K562 (cell line): ENCODE data around the gene KRTAP10-4. TPM values are rescaled to one million over a fixed set of nuclear protein-coding genes. Genes with fewer than 3 reads are reported as not detected.

ENCODE experiments used
- ATAC-seq: fragments of 200-7000 bp; cut with Tn5 transposase; 3 replicates; pipeline ENCODE4 v1.9.1; 2020; ENCODE audit warnings: moderate library complexity
- BruUV-seq: library from RNA; stranded (reverse); fragments of 400-500 nt; replicated peaks from 2 replicates; lab custom pipeline; 2021; lab: Mats Ljungman, UMichigan
- CTCF ChIA-PET: fragments of 300-600 bp; formaldehyde crosslinking; extraction: SDS; loops from one replicate; lab custom pipeline; 2021; ENCODE audit warnings: low intra/inter-chr PET ratio; lab: Yijun Ruan, JAX
- POLR2A ChIA-PET: fragments of 300-600, 350-650 bp; sonication (Branson Sonifier 250); formaldehyde crosslinking; extraction: SDS; loops from one replicate; lab custom pipeline; 2021; ENCODE audit warnings: antibody characterized with exemption, inconsistent platforms; lab: Yijun Ruan, JAX
- DNase-seq, 4 experiments: peaks; one replicate each; pipeline versions ENCODE4 v3.0.0 to v3.0.0-alpha.2; 2011 to 2018; ENCODE audit warnings: low spot score in 3 of 4, mixed read lengths in 3 of 4; ENCODE audit errors: extremely low read depth in 1 of 4
- FAIRE-seq: peaks from 2 replicates; lab custom pipeline; 2011; peaks lifted over from hg19 to GRCh38; lab: Jason Lieb, UNC
- H2AFZ ChIP-seq: 2 replicates; pipeline ENCODE4 v1.6.0; 2011; ENCODE audit warnings: low read depth, low read length, control low read depth, inconsistent platforms
- H3K27ac ChIP-seq: fragments of 200-600 bp; 3 replicates; pipeline ENCODE4 v1.8.0; 2011; ENCODE audit warnings: low read depth, mild to moderate bottlenecking, control low read depth, inconsistent platforms, low read length, moderate library complexity, mixed read lengths; ENCODE audit errors: extremely low read depth
- H3K27me3 ChIP-seq, 2 experiments: fragments of 300-600 bp in 1 of 2; 2 replicates in 1 of 2; 3 replicates in 1 of 2; pipeline versions ENCODE4 v1.6.0 to v1.8.0; 2011; ENCODE audit warnings: inconsistent platforms in 2 of 2, low read length in 2 of 2, mild to moderate bottlenecking in 1 of 2, mixed read lengths in 1 of 2, moderate library complexity in 1 of 2; ENCODE audit not compliant: control insufficient read depth in 2 of 2, insufficient read depth in 2 of 2
- H3K36me3 ChIP-seq: fragments of 300-600 bp; 3 replicates; pipeline ENCODE4 v1.8.0; 2011; ENCODE audit warnings: mild to moderate bottlenecking, low read length, inconsistent platforms; ENCODE audit not compliant: control insufficient read depth, insufficient read depth
- H3K4me1 ChIP-seq, 2 experiments: fragments of 200-600 bp in 1 of 2; replicated peaks in 1 of 2; 2 replicates in 1 of 2; 3 replicates in 1 of 2; pipeline versions ENCODE4 v1.5.1 to v1.8.0; 2011; ENCODE audit warnings: inconsistent platforms in 2 of 2, low read length in 2 of 2, mild to moderate bottlenecking in 1 of 2, mixed read lengths in 1 of 2, moderate library complexity in 1 of 2; ENCODE audit not compliant: control insufficient read depth in 2 of 2, insufficient read depth in 2 of 2
- H3K4me2 ChIP-seq: 2 replicates; pipeline ENCODE4 v1.6.1; 2011; ENCODE audit warnings: low read length, control low read depth, inconsistent platforms, mixed read lengths; ENCODE audit not compliant: insufficient read depth
- H3K4me3 ChIP-seq: fragments of 200-600 bp; sonication (generic), shearing (Covaris generic); 2 replicates; pipeline ENCODE4 v1.5.1; 2016; ENCODE audit warnings: control low read depth, inconsistent platforms
- H3K79me2 ChIP-seq: fragments of 200-600 bp; 3 replicates; pipeline ENCODE4 v1.8.0; 2011; ENCODE audit warnings: low read length, inconsistent platforms; ENCODE audit not compliant: control insufficient read depth, insufficient read depth
- H3K9ac ChIP-seq, 2 experiments: 2 replicates each; pipeline versions ENCODE4 v1.6.0 to v1.6.1; 2011; ENCODE audit warnings: low read depth in 2 of 2, low read length in 2 of 2, control low read depth in 1 of 2, inconsistent platforms in 1 of 2, mild to moderate bottlenecking in 1 of 2, mixed read lengths in 1 of 2; ENCODE audit not compliant: insufficient read depth in 1 of 2
- H3K9me1 ChIP-seq: one replicate; pipeline ENCODE4 v1.6.0; 2011; ENCODE audit warnings: inconsistent platforms, mild to moderate bottlenecking, low read length, moderate library complexity; ENCODE audit not compliant: control insufficient read depth, insufficient read depth
- H3K9me3 ChIP-seq: replicated peaks from 2 replicates; pipeline ENCODE4 v1.5.1; 2011; ENCODE audit warnings: low read depth, low read length, inconsistent platforms; ENCODE audit not compliant: control insufficient read depth, insufficient read depth
- H4K20me1 ChIP-seq: replicated peaks from 2 replicates; pipeline ENCODE4 v1.6.1; 2011; ENCODE audit warnings: low read length, inconsistent platforms, mixed read lengths; ENCODE audit not compliant: control insufficient read depth, insufficient read depth
- CBFA2T2 ChIP-seq: fragments of 450-650 bp; conservative IDR thresholded peaks from 2 replicates; pipeline ENCODE4 v1.6.1; 2017; ENCODE audit warnings: mild to moderate bottlenecking
- CREB1 ChIP-seq, 2 experiments: sonication (generic) in 1 of 2; formaldehyde crosslinking in 1 of 2; IDR thresholded peaks; 2 replicates each; pipeline versions ENCODE4 v1.6.1 to v1.8.0; 2012 to 2022; ENCODE audit warnings: inconsistent platforms in 1 of 2, mild to moderate bottlenecking in 1 of 2, missing genetic modification reagents in 1 of 2, moderate library complexity in 1 of 2
- ERF ChIP-seq: fragments of 450-650 bp; formaldehyde crosslinking; IDR thresholded peaks from 2 replicates; pipeline ENCODE4 v1.4.0; 2020; ENCODE audit warnings: mild to moderate bottlenecking, mixed read lengths
- HDAC6 ChIP-seq: IDR thresholded peaks from 2 replicates; pipeline ENCODE4 v1.6.1; 2012; ENCODE audit warnings: low read depth, mild to moderate bottlenecking, control low read depth, inconsistent platforms, low read length, moderate library complexity
- NCOA6 ChIP-seq: fragments of 450-650 bp; IDR thresholded peaks from 2 replicates; pipeline ENCODE4 v1.6.1; 2017; ENCODE audit warnings: mild to moderate bottlenecking
- NELFE ChIP-seq: IDR thresholded peaks from 2 replicates; pipeline ENCODE4 v1.6.1; 2011; ENCODE audit warnings: mild to moderate bottlenecking; ENCODE audit not compliant: insufficient read depth, insufficient read length
- NFE2L1 ChIP-seq: fragments of 450-650 bp; IDR thresholded peaks from 2 replicates; pipeline ENCODE4 v1.6.1; 2016; ENCODE audit warnings: missing genetic modification characterization, low read depth, mild to moderate bottlenecking, missing compliant biosample characterization, moderate library complexity, borderline replicate concordance
- PTRF ChIP-seq: fragments of 450-650 bp; IDR thresholded peaks from 2 replicates; pipeline ENCODE4 v1.6.1; 2016; ENCODE audit warnings: mild to moderate bottlenecking, missing genetic modification characterization, missing compliant biosample characterization
- SNRNP70 ChIP-seq: fragments of 200-400 bp; formaldehyde crosslinking; optimal IDR thresholded peaks from 2 replicates; pipeline ENCODE3; 2017; ENCODE audit warnings: low read depth, low read length
- SRF ChIP-seq, 2 experiments: fragments of 250-450, 450-650 bp in 1 of 2; sonication (Bioruptor Pico) in 1 of 2; sonication (generic) in 1 of 2; formaldehyde crosslinking; IDR thresholded peaks; 2 replicates each; pipeline versions ENCODE4 v1.5.0 to v1.5.1; 2020 to 2022; ENCODE audit warnings: mild to moderate bottlenecking in 1 of 2, missing genetic modification reagents in 1 of 2
- TSC22D4 ChIP-seq: fragments of 450-650 bp; IDR thresholded peaks from 2 replicates; pipeline ENCODE4 v1.6.1; 2016; ENCODE audit warnings: missing genetic modification characterization, missing biosample characterization, control low read depth
- ZNF165 ChIP-seq: fragments of 250-450 bp; sonication (Bioruptor Pico); IDR thresholded peaks from 2 replicates; pipeline ENCODE4 v1.4.0; 2020; ENCODE audit warnings: borderline replicate concordance
- ZNF717 ChIP-seq: fragments of 250-450 bp; sonication (Bioruptor Pico); IDR thresholded peaks from 2 replicates; pipeline ENCODE4 v1.5.0; 2021
- ZNF780A ChIP-seq: fragments of 250-450 bp; sonication (Bioruptor Pico); IDR thresholded peaks from 2 replicates; pipeline ENCODE4 v1.5.0; 2021; ENCODE audit warnings: mild to moderate bottlenecking
- WGBS: fragments of 100-300 bp; shearing (Covaris generic); methylation state at CpG from one replicate; pipeline ENCODE4 v1.1.6; 2016; ENCODE audit warnings: low coverage, mixed read lengths; ENCODE audit not compliant: insufficient coverage; ENCODE audit errors: missing lambda C conversion rate; 5-methylcytosine and 5-hydroxymethylcytosine counted together
- in situ Hi-C: fragments of 300-500 bp; cut with MboI; formaldehyde crosslinking; loops from 4 replicates; pipeline ENCODE4 v1.15.0; 2018; ENCODE audit warnings: inconsistent platforms, mixed read lengths
- intact Hi-C: fragments of 100-400 bp; cut with micrococcal nuclease; formaldehyde crosslinking; loops from 2 replicates; pipeline ENCODE4 v1.14.2; 2022
- polyA plus RNA-seq, 8 experiments: library from polyadenylated mRNA; depleted of rRNA in 4 of 8; stranded (reverse) in 5 of 8; unstranded in 3 of 8; fragments of >200 nt; fragmentation: Nextera tagmentation in 2 of 8; fragmentation: Illumina TruSeq in 1 of 8; extraction: Ambion mirVana in 2 of 8; extraction: Trizol in 1 of 8; gene quantifications; 2 replicates each; pipeline versions ENCODE4 v1.2.1 to v1.2.3, GENCODE V29; 2011 to 2014; ENCODE audit warnings: inconsistent platforms in 1 of 8, missing spikeins in 1 of 8
- total RNA-seq, 7 experiments: library from RNA; depleted of rRNA in 6 of 7; stranded (reverse); fragments of >200 nt in 6 of 7; fragmentation: Illumina TruSeq in 2 of 7; extraction: Trizol in 2 of 7; gene quantifications; 2 replicates each; pipeline versions ENCODE4 v1.2.1 to v1.2.3, GENCODE V29; 2011 to 2021; ENCODE audit warnings: low replicate concordance in 1 of 7
- TF ChIP-seq, protein P1 (sequence below): fragments of 250-450 bp; sonication (Bioruptor Pico); IDR thresholded peaks from 2 replicates; pipeline ENCODE4 v1.5.0; 2020; ENCODE audit warnings: mild to moderate bottlenecking, borderline replicate concordance
- TF ChIP-seq, protein P2 (sequence below): fragments of 450-650 bp; IDR thresholded peaks from one replicate; pipeline ENCODE4 v1.6.1; 2018; ENCODE audit warnings: mild to moderate bottlenecking, moderate library complexity; ENCODE audit not compliant: partially characterized antibody
- TF ChIP-seq, protein P3 (sequence below): fragments of 450-650 bp; IDR thresholded peaks from 2 replicates; pipeline ENCODE4 v1.6.1; 2016; ENCODE audit warnings: antibody characterized with exemption

The KRTAP10-4 gene
- total and polyA plus RNA-seq, 9 of the 15 experiments (the other 6 are each of a cell fraction or from before 2014, with no cell fraction given): not detected

DNA sequence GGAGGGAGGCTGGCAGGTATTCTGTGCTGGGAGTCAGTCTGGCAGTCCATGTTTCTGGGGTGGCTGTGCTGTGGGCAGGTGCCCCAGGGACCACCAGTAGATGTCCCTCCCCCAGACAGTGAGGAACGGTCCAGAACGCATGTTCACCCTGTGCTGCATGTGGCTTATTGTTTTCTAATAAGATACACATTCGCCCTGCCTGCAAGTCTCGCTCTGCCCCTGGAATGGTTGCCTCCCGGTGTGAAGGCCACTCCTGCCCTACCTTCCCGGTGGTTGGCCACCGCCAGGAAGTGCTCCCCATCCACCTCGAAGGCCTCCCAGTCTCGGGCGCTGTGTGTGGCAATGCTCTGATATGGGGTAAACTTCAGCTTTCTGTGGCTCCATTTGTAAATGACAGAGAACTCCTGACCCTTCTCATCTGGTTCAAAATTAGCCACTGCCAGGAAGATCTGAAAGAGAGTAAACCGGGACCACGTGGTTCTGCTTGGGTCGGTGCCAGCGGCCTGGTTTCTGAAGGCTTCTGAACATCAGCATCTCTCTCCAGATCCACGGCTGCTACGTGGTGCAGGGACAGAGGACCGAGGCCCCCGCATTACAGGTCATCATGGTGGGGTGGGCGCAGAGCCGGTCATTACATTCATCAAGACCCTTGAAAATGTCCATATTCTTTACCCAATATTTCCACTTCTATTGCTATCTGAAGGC is 48.0 kb upstream of the KRTAP10-4 start:
- no peak overlapping the region for H3K4me3 ChIP-seq
- H3K4me1 ChIP-seq: peaks cover 0 to 20% of the 10 kb centered on the region in 2 experiments; a peak in 1 of 5 replicates
- in situ Hi-C loops: no loop called here
- TF ChIP-seq SRF (CRISPR knock-in tag; IDR thresholded peaks at IDR 0.05) (no peak), ZNF717 (CRISPR knock-in tag) (no peak), NELFE (no peak), TSC22D4 (no peak), NCOA6 (no peak), HDAC6 (no peak), ZNF780A (no peak), NFE2L1 (tag) (no peak), ERF (CRISPR knock-in tag) (no peak), ZNF165 (CRISPR knock-in tag) (no peak), PTRF (tag) (no peak), CREB1 (IDR thresholded peaks at IDR 0.05) (no peak), CREB1 (CRISPR knock-in tag; IDR thresholded peaks at IDR 0.05) (no peak), SNRNP70 (no peak), CBFA2T2 (no peak)
- TF ChIP-seq, protein P1, sequence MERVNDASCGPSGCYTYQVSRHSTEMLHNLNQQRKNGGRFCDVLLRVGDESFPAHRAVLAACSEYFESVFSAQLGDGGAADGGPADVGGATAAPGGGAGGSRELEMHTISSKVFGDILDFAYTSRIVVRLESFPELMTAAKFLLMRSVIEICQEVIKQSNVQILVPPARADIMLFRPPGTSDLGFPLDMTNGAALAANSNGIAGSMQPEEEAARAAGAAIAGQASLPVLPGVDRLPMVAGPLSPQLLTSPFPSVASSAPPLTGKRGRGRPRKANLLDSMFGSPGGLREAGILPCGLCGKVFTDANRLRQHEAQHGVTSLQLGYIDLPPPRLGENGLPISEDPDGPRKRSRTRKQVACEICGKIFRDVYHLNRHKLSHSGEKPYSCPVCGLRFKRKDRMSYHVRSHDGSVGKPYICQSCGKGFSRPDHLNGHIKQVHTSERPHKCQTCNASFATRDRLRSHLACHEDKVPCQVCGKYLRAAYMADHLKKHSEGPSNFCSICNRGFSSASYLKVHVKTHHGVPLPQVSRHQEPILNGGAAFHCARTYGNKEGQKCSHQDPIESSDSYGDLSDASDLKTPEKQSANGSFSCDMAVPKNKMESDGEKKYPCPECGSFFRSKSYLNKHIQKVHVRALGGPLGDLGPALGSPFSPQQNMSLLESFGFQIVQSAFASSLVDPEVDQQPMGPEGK: no peak
- TF ChIP-seq, protein P2, sequence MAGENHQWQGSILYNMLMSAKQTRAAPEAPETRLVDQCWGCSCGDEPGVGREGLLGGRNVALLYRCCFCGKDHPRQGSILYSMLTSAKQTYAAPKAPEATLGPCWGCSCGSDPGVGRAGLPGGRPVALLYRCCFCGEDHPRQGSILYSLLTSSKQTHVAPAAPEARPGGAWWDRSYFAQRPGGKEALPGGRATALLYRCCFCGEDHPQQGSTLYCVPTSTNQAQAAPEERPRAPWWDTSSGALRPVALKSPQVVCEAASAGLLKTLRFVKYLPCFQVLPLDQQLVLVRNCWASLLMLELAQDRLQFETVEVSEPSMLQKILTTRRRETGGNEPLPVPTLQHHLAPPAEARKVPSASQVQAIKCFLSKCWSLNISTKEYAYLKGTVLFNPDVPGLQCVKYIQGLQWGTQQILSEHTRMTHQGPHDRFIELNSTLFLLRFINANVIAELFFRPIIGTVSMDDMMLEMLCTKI: no peak
- TF ChIP-seq, protein P3, sequence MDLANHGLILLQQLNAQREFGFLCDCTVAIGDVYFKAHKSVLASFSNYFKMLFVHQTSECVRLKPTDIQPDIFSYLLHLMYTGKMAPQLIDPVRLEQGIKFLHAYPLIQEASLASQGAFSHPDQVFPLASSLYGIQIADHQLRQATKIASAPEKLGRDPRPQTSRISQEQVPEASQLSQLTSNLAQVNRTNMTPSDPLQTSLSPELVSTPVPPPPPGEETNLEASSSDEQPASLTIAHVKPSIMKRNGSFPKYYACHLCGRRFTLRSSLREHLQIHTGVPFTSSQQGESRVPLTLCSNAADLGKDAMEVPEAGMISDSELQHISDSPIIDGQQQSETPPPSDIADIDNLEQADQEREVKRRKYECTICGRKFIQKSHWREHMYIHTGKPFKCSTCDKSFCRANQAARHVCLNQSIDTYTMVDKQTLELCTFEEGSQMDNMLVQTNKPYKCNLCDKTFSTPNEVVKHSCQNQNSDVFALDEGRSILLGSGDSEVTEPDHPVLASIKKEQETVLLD: no peak
- ATAC-seq (no peak), DNase-seq (no peak), FAIRE-seq (no peak)
- H4K20me1 ChIP-seq: peaks cover 12% of the 10 kb centered on the region; the same call in 1 of the 2 replicates
- H3K36me3 ChIP-seq: no peaks in the 10 kb centered on the region
- 2% methylated on average over 20 of the region's 20 CpGs for WGBS
- no peak overlapping the region for H3K27ac ChIP-seq
- H3K4me2 ChIP-seq: no peak overlapping the region
- peaks cover 21% of the 10 kb centered on the region; the same call in 1 of the 2 replicates for H3K9me3 ChIP-seq
- intact Hi-C loops: no loop called here
- H3K27me3 ChIP-seq: peaks cover 23 to 56% of the 10 kb centered on the region in 2 experiments; a peak in 3 of 5 replicates
- ChIA-PET CTCF (no interaction called here), POLR2A (no interaction called here)
- BruUV-seq: no TSS peak
- H3K9ac ChIP-seq: no peak overlapping the region
- H2AFZ ChIP-seq: no peak overlapping the region
- no peaks in the 10 kb centered on the region for H3K79me2 ChIP-seq
- H3K9me1 ChIP-seq: no peaks in the 10 kb centered on the region
